ENCODE measurements around the gene CEP104.

Gene CEP104

DNA sequence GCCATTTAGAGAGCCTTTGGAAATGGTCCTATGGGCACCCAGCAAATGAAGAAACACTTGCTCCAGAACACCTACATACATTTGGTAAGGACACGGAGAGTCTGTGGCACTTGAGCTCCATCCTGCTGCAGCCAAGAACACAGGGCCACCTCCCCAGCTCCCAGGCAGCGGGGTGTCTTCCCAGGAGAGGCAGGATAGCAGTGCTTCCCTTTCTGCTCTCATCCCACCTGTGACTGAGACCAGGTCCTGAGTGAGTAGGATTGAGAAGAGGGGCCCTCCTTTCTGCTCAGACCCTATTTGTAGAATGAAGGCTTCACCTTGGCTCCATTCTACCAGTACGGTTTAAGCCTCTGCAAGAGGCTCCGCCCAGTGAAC is 38.9 kb upstream of the CEP104 start (continued):
- TF ChIP-seq ZNF565 (CRISPR knock-in tag; conservative IDR thresholded peaks at IDR 0.05; ENCODE audit: low read depth) = no peak
- TF ChIP-seq RARB (CRISPR knock-in tag; IDR thresholded peaks at IDR 0.05) = no peak
- TF ChIP-seq OSR1 (CRISPR knock-in tag; IDR thresholded peaks at IDR 0.05) = no peak
- no peak for TF ChIP-seq BACH2 (CRISPR knock-in tag; IDR thresholded peaks at IDR 0.05; ENCODE audit: borderline replicate concordance)

DNA sequence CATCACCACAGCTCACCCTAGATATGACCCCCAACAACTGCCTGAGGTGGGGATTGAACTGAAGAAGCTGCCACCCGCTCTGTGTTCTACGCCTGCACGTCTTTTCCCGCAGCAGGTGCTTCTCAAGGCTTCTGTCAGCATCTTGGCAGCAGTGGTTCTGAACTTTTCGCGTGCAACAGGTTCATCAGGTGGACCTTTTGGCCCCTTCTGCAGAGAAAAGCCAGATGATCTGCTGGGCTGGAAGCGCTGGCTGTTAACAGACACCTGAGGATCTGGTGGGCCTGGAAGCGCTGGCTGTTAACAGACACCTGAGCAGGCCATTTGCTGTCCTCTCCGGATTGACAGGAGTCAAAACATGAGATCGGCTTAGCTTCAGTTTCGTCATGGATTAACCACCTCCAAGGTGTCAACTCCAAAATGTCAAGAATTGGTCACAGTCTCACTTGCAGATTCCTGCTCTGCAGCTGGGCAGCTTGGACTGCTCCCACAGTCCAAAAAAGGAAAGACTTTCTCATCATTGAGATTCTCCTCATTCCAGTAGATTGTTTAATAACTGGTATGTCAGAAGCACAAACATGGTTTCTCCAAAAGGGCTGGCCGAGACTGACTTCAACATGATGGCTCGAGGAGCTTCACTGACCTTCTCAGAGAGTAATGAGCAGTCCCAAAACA is 38.4 kb upstream of the CEP104 start:
- TF ChIP-seq, protein P1, sequence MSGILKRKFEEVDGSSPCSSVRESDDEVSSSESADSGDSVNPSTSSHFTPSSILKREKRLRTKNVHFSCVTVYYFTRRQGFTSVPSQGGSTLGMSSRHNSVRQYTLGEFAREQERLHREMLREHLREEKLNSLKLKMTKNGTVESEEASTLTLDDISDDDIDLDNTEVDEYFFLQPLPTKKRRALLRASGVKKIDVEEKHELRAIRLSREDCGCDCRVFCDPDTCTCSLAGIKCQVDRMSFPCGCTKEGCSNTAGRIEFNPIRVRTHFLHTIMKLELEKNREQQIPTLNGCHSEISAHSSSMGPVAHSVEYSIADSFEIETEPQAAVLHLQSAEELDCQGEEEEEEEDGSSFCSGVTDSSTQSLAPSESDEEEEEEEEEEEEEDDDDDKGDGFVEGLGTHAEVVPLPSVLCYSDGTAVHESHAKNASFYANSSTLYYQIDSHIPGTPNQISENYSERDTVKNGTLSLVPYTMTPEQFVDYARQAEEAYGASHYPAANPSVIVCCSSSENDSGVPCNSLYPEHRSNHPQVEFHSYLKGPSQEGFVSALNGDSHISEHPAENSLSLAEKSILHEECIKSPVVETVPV (CRISPR knock-in tag; IDR thresholded peaks at IDR 0.05) = no peak
- no peak for TF ChIP-seq BACH2 (CRISPR knock-in tag; IDR thresholded peaks at IDR 0.05; ENCODE audit: borderline replicate concordance)
- TF ChIP-seq ESRRG (CRISPR knock-in tag; IDR thresholded peaks at IDR 0.05) = no peak
- no peak for TF ChIP-seq CSDC2 (CRISPR knock-in tag; IDR thresholded peaks at IDR 0.05)
- no peak for ATAC-seq

DNA sequence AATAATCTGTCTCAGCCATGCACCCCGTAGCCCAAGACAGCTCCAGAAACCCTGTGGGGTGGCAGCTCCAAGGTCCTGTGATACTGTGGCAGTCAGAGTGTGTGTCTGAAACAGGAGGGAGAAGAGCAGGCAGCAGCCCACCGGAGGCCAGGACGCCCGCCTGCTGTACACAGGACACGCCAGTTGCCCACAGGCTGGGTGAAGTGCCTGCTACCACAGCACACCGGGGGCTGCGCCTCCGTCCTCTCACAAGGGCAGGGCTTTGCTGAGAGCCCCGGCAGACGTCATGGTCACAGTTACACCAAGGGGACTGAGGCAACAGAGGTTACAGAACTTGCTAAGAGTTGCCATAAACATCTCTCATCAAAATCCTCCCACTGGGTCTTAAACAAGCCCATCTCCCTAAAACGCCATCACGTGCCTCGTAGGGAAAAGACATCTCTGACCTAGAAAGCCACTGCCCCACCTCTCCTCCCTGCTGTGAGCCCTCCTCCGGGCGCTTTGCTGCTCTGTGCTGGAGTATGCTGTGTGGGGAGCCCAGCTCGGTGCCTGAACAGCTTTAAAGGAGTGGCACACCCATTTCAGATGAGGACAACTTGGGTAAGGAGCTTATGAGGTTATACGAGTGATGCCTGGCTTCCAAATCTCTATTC is 37.7 kb upstream of the CEP104 start:
- no peak for ATAC-seq

DNA sequence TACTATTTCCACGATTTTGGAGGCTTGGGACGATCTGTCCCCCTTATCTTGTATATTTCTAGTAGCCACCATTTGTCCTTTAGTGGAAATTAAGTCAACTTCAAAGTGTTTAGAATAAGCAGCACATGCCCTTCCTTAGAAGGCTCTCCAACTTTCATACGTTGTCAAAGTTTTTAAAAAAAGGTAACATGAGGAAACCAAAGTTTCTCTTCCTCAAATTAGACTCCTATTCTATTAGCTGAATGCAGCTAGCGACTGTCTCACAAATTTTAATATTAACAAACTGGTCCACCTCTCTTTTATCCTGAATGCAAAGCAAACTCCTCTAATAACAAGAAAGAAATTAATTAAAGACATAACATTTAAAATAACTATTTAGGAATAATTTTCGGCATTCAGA is 36.2 kb upstream of the CEP104 start:
- no peak for ATAC-seq
- TF ChIP-seq CSDC2 (CRISPR knock-in tag; IDR thresholded peaks at IDR 0.05) (no peak), GLIS3 (CRISPR knock-in tag; IDR thresholded peaks at IDR 0.05) (no peak), ZFP30 (CRISPR knock-in tag; IDR thresholded peaks at IDR 0.05) (no peak), RARB (CRISPR knock-in tag; IDR thresholded peaks at IDR 0.05) (no peak), ISL1 (CRISPR knock-in tag; IDR thresholded peaks at IDR 0.05) (no peak), ZNF565 (CRISPR knock-in tag; conservative IDR thresholded peaks at IDR 0.05; ENCODE audit: low read depth) (no peak), ZNF8 (CRISPR knock-in tag; IDR thresholded peaks at IDR 0.05) (no peak), ZNF70 (CRISPR knock-in tag; IDR thresholded peaks at IDR 0.05) (no peak)
- TF ChIP-seq, protein P2, sequence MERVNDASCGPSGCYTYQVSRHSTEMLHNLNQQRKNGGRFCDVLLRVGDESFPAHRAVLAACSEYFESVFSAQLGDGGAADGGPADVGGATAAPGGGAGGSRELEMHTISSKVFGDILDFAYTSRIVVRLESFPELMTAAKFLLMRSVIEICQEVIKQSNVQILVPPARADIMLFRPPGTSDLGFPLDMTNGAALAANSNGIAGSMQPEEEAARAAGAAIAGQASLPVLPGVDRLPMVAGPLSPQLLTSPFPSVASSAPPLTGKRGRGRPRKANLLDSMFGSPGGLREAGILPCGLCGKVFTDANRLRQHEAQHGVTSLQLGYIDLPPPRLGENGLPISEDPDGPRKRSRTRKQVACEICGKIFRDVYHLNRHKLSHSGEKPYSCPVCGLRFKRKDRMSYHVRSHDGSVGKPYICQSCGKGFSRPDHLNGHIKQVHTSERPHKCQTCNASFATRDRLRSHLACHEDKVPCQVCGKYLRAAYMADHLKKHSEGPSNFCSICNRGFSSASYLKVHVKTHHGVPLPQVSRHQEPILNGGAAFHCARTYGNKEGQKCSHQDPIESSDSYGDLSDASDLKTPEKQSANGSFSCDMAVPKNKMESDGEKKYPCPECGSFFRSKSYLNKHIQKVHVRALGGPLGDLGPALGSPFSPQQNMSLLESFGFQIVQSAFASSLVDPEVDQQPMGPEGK (CRISPR knock-in tag; IDR thresholded peaks at IDR 0.05; ENCODE audit: borderline replicate concordance) = no peak

More for the DNA sequence above, 37.7 kb upstream of the CEP104 start:
- TF ChIP-seq, protein P3, sequence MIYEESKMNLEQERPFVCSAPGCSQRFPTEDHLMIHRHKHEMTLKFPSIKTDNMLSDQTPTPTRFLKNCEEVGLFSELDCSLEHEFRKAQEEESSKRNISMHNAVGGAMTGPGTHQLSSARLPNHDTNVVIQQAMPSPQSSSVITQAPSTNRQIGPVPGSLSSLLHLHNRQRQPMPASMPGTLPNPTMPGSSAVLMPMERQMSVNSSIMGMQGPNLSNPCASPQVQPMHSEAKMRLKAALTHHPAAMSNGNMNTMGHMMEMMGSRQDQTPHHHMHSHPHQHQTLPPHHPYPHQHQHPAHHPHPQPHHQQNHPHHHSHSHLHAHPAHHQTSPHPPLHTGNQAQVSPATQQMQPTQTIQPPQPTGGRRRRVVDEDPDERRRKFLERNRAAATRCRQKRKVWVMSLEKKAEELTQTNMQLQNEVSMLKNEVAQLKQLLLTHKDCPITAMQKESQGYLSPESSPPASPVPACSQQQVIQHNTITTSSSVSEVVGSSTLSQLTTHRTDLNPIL (CRISPR knock-in tag; IDR thresholded peaks at IDR 0.05; ENCODE audit: low read depth) = no peak

DNA sequence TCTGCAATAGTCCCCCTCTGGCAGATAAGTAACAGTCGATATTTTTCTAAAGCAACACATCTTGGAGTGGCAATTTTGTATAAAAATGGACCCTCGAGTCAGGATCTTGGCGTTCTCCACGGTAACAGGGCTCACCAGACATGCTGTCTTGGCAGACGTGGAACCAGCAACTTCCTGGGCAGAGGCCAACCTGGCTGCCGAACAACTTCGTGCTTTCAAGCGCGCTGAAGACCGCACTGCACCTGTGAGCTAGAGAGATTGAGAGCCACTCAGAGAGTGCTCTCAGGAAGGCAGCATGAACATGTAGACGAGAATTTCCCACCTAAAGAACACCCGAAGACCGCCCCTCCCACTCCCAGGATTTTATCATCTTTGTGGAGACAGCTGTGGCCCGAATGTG is 35.7 kb upstream of the CEP104 start:
- no peak for TF ChIP-seq ZNF565 (CRISPR knock-in tag; conservative IDR thresholded peaks at IDR 0.05; ENCODE audit: low read depth)
- no peak for TF ChIP-seq OSR1 (CRISPR knock-in tag; IDR thresholded peaks at IDR 0.05)
- TF ChIP-seq ZNF8 (CRISPR knock-in tag; IDR thresholded peaks at IDR 0.05) = no peak
- no peak for TF ChIP-seq TCF4 (CRISPR knock-in tag; IDR thresholded peaks at IDR 0.05; ENCODE audit: borderline replicate concordance)
- TF ChIP-seq, protein P1 (CRISPR knock-in tag; IDR thresholded peaks at IDR 0.05) = no peak
- TF ChIP-seq, protein P4, sequence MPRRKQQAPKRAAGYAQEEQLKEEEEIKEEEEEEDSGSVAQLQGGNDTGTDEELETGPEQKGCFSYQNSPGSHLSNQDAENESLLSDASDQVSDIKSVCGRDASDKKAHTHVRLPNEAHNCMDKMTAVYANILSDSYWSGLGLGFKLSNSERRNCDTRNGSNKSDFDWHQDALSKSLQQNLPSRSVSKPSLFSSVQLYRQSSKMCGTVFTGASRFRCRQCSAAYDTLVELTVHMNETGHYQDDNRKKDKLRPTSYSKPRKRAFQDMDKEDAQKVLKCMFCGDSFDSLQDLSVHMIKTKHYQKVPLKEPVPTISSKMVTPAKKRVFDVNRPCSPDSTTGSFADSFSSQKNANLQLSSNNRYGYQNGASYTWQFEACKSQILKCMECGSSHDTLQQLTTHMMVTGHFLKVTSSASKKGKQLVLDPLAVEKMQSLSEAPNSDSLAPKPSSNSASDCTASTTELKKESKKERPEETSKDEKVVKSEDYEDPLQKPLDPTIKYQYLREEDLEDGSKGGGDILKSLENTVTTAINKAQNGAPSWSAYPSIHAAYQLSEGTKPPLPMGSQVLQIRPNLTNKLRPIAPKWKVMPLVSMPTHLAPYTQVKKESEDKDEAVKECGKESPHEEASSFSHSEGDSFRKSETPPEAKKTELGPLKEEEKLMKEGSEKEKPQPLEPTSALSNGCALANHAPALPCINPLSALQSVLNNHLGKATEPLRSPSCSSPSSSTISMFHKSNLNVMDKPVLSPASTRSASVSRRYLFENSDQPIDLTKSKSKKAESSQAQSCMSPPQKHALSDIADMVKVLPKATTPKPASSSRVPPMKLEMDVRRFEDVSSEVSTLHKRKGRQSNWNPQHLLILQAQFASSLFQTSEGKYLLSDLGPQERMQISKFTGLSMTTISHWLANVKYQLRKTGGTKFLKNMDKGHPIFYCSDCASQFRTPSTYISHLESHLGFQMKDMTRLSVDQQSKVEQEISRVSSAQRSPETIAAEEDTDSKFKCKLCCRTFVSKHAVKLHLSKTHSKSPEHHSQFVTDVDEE (CRISPR knock-in tag; IDR thresholded peaks at IDR 0.05) = no peak
- no peak for TF ChIP-seq ZC3H10 (CRISPR knock-in tag; IDR thresholded peaks at IDR 0.05)
- ATAC-seq = no peak
